Epithelial cell of esophagus (primary cell): ENCODE data around the gene DDX11.
"Not testable (repeated sequence)": the region's sequence is repeated elsewhere in the genome, so short reads cannot be mapped to it uniquely, and the experiment has no call there.

Experiments
- DNase-seq: peaks from one replicate; pipeline ENCODE4 v3.0.0; 2010; ENCODE audit warnings: low read depth
- H3K4me3 ChIP-seq: 2 replicates; pipeline ENCODE4 v1.5.1; 2011; ENCODE audit warnings: mild to moderate bottlenecking, low read length, control low read depth
- CTCF ChIP-seq: IDR thresholded peaks from 2 replicates; pipeline ENCODE4 v1.5.1; 2011; ENCODE audit warnings: low read depth, mild to moderate bottlenecking, low read length, control low read depth, inconsistent platforms; ENCODE audit not compliant: insufficient read depth; ENCODE audit errors: missing control alignments

Gene DDX11

GRCh38 chr12:31053944-31054343, 19.7 kb upstream of the DDX11 start:
- not testable (repeated sequence) for DNase-seq, H3K4me3 ChIP-seq
- peak; percentile 14 for TF ChIP-seq CTCF

- no peak for TF ChIP-seq CTCF
- H3K4me3 ChIP-seq: no peak overlapping the region
- no peak for DNase-seq
These were observed 16.0 kb upstream of the DDX11 start for GRCh38 chr12:31057671-31058070.

GRCh38 chr12:31066196-31066595, 7.5 kb upstream of the DDX11 start:
- not testable (repeated sequence) for H3K4me3 ChIP-seq, DNase-seq

GRCh38 chr12:31067656-31068055, 6.0 kb upstream of the DDX11 start:
- H3K4me3 ChIP-seq: not testable (repeated sequence)
- DNase-seq: peak; percentile 93

GRCh38 chr12:31070971-31071740, 2.5 kb upstream of the DDX11 start:
- not testable (repeated sequence) for DNase-seq, H3K4me3 ChIP-seq

GRCh38 chr12:31072962-31073361, 698 bp upstream of the DDX11 start:
- peak; percentile 11 for DNase-seq

DNA sequence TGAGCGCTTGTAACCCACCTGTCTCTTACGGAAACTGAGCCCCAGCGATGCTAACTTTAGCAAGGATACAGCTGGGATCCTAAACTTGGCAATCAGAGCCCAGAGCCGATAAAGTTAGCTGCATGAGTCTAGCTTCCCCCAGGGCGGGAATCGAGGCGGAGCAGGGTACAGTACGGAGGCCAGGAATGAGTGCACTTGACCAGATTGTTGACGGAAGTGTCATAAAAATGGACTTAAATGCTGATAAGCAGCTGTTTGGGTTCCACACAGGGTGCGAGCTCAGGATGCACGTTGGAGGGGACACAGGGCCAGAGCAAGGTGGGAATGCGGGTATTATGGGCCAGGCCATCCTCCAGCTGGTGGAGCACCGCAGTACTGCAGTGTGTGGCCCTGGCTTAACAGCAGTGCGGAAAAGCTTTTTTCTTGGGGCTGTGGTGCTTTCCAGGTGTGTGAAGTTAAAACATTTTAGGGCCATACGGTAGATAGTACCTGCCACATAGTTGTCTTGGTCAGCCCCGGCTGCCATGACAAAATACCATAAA, 744 bp downstream of the DDX11 start:
- peak overlapping the region; percentile 68 for H3K4me3 ChIP-seq
- peak; percentile 43 for TF ChIP-seq CTCF
- peak; percentile 27 for DNase-seq

More at GRCh38 chr12:31072962-31073361, 698 bp upstream of the DDX11 start:
- H3K4me3 ChIP-seq: peak overlapping the region; percentile 68

GRCh38 chr12:31076150-31076549, 2.5 kb downstream of the DDX11 start:
- not testable (repeated sequence) for DNase-seq, H3K4me3 ChIP-seq

DNA sequence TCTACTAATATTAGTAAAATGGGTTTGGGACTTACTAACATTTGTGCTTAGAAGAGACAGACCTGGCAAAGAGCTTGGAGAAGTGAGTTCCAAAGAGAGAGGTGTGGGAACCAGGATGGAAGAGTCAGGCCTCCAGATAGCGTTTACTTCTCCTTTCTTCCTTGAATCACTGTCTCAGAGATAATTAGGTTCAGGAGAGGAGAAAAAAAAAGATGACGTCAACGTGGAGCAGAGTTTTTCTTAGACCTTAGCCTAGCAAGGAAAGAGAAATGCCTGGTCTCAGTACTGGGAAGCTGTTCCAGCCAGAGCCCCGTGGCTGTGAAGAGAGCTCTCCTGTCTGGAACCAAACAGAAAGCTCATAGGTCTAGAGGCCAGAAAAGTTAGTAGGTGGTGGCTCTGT, 3.4 kb downstream of the DDX11 start:
- DNase-seq, H3K4me3 ChIP-seq: not testable (repeated sequence)

DNA sequence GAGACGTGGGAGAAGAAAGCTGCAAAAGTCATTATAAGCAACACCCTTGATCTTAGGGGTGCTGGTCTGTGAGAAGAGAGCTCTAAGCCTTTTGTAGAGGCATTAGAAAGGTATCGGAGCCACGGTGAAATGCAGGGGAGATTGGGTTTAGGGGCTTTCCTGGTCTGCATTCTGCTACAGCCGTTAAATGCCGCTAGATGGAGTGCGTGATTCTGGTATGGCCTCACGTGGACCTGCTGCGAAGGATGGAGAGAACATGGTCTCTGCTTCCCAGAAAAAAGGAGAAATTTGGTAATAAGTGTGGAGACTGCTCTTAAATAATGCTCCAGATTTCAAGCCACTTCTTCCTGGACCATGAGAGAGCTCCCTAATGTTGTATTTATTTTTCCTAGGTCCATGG, 4.3 kb downstream of the DDX11 start:
- not testable (repeated sequence) for H3K4me3 ChIP-seq, DNase-seq

GRCh38 chr12:31079421-31079820, 5.8 kb downstream of the DDX11 start:
- H3K4me3 ChIP-seq, DNase-seq: not testable (repeated sequence)

- not testable (repeated sequence) for H3K4me3 ChIP-seq
- DNase-seq: peak; percentile 13
These were observed 6.6 kb downstream of the DDX11 start for GRCh38 chr12:31080221-31080620.

GRCh38 chr12:31081274-31081673, 7.6 kb downstream of the DDX11 start:
- peak; percentile 64 for DNase-seq
- not testable (repeated sequence) for H3K4me3 ChIP-seq

DNA sequence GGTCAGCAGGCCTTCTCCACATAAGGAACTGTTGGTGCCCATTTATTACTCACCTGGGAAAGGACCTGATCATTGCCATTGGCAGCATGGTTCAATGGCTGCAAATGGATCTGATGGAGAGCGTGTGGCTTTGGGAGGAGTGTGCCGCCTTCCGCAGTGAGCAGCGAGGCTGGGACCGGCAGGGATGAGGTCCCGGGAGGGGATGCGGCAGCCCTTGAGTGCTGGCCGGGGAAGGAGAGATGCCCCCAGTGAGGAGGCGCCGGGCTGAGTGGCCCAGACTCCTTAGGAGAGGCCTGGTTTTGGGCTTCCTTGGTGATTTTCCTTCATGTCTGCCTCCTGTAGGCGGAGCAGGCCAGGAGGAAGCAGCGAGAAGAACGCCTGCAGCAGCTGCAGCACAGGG, 10.6 kb downstream of the DDX11 start:
- DNase-seq, H3K4me3 ChIP-seq: not testable (repeated sequence)

GRCh38 chr12:31086032-31086431, 12.4 kb downstream of the DDX11 start:
- not testable (repeated sequence) for H3K4me3 ChIP-seq, DNase-seq

- DNase-seq, H3K4me3 ChIP-seq: not testable (repeated sequence)
These were observed 13.8 kb downstream of the DDX11 start for GRCh38 chr12:31087486-31087885.
